AG04449 (cell line): ENCODE data around the gene ADORA1.

Source experiments
- CTCF ChIA-PET: fragments of 350-600 bp; formaldehyde crosslinking; extraction: SDS; loops from one replicate; lab custom pipeline; 2021; ENCODE audit warnings: antibody characterized with exemption; lab: Yijun Ruan, JAX
- POLR2A ChIA-PET: fragments of 400-600, 350-600 bp; formaldehyde crosslinking; extraction: SDS; loops from one replicate; lab custom pipeline; 2020; ENCODE audit warnings: antibody characterized with exemption, inconsistent platforms; lab: Yijun Ruan, JAX
- DNase-seq: peaks from one replicate; pipeline ENCODE4 v3.0.0-alpha.2; 2010; ENCODE audit warnings: low read depth, low spot score
- H3K4me3 ChIP-seq: 2 replicates; pipeline ENCODE4 v1.5.1; 2011; ENCODE audit warnings: low read depth, mild to moderate bottlenecking, control low read depth, low read length
- TF ChIP-seq, protein P1 (sequence below): IDR thresholded peaks from one replicate; pipeline ENCODE4 v1.5.1; 2011; ENCODE audit warnings: mild to moderate bottlenecking, moderate library complexity, low read length, control low read depth, inconsistent platforms; ENCODE audit not compliant: insufficient read depth; ENCODE audit errors: missing control alignments

ADORA1 gene

DNA sequence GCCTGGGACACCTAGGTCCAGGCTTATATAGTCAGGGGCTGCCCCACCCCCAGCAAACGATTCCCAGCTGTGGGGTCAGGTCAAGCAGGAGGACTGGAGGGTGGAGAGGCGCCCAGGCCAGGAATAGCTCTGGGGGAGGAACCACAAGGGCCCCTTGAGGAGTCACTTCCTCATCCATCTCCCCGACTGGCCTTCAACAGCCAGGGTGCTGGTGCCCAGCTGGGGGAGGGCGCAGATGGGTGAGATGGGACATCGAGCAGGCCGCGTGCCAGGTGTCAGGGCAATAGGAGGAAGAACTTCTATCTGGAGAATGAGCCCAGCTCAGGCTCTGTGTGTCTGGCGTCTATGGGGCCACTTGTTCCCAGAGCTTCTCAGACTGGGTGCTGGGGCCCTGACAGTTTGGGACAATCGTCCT lies 48.3 kb downstream of the ADORA1 start:
- TF ChIP-seq, protein P1, sequence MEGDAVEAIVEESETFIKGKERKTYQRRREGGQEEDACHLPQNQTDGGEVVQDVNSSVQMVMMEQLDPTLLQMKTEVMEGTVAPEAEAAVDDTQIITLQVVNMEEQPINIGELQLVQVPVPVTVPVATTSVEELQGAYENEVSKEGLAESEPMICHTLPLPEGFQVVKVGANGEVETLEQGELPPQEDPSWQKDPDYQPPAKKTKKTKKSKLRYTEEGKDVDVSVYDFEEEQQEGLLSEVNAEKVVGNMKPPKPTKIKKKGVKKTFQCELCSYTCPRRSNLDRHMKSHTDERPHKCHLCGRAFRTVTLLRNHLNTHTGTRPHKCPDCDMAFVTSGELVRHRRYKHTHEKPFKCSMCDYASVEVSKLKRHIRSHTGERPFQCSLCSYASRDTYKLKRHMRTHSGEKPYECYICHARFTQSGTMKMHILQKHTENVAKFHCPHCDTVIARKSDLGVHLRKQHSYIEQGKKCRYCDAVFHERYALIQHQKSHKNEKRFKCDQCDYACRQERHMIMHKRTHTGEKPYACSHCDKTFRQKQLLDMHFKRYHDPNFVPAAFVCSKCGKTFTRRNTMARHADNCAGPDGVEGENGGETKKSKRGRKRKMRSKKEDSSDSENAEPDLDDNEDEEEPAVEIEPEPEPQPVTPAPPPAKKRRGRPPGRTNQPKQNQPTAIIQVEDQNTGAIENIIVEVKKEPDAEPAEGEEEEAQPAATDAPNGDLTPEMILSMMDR: no peak
- POLR2A ChIA-PET: no interaction called here
- H3K4me3 ChIP-seq: no peak overlapping the region
- DNase-seq: no peak
- CTCF ChIA-PET: interaction anchor here (1.0 to 15.2 kb wide), 9 partner anchors 14 to 136 kb away, joined by 3 to 209 read pairs (median 23); no protein-coding TSS in a partner anchor

DNA sequence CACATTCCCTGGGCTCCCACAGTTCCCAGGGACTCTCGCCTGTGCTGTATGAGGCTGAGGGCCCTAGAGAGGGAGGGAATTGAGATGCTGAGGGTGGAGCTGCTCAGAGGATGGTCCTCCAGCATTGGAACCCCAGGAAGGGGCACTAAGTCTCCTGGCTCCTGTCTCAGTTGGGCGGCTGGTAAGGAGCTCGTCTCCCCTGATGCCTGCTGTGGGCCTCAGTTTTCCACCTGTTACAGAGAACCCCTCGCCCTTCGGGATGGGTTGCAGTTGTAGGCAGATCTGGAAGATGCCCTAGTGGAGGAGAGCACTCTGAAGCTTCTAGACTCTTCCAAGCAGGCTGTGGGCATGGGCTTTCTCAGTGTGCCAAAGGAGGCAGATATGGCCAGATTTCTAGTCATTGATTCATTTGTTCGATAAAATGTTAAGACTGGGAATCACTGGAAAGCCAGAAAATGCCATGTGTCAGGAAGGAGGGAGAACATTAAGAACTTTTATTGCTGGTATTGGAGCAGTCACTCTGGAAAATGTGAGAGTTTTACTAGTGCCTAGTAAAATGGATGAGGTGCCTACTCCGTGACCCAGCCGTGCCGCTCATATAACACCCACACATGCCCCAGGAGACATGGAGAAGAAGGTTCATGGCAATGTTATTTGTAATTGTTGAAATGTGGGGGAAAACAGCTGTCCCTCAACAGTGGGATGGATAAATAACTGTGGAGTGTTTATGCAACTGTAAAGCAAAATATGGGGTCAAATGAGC lies 48.9 kb downstream of the ADORA1 start:
- DNase-seq: no peak
- ChIA-PET CTCF (interaction anchor here (0.9 to 15.2 kb wide), 11 partner anchors 9 to 136 kb away, joined by 3 to 209 read pairs (median 5); no protein-coding TSS in a partner anchor), POLR2A (no interaction called here)
- TF ChIP-seq, protein P1: no peak
- H3K4me3 ChIP-seq: no peak overlapping the region

DNA sequence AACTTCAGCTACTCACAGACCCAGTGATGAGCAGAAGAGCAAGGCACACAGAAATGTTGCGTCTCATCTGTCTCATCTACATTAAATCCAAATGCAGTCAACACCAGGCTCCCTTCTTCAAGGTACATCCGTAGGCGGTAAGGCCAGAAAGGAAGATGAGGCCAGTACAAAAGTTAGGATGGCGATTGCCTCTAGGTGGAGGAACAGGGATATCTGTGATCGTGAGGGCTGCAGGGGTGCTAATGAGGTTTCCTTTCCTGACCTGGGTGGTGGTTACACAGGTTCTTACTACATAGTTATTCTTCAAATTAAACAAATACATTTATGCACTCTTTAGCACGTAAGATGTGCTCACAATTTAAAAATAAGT lies 49.5 kb downstream of the ADORA1 start:
- CTCF ChIA-PET: interaction anchor here (0.9 to 15.2 kb wide), 7 partner anchors 8 to 137 kb away, joined by 3 to 209 read pairs (median 4); no protein-coding TSS in a partner anchor
- POLR2A ChIA-PET: no interaction called here
- no peak overlapping the region for H3K4me3 ChIP-seq
- DNase-seq: no peak
- TF ChIP-seq, protein P1: no peak

DNA sequence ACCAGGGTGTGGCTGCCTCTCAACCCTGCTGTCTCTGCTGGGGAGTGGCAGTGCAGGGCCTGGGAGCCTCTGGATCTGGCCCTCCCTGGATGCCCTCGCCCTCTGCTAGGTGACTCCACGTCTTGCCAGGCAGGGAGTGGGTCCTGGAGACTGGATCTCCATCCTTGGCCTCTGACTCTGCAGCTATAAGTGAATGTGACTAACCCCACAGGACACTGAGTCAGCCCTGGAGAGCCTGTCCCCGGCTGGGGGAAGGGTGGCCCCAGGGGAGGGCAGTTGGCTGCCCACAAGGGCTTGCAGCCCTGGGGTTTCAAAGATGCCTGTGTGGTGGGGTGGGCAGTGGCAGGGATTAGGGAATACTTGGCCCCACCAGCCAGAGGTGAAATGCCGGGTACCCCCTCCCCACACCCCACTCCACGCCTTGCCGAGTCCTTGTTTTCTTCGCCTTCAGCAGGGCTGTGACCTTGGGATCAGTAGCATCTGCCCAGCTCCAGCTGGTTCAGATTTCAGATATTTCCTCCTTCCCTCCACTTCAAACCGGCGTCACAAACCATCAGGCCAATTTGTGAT lies 50.0 kb downstream of the ADORA1 start:
- CTCF ChIA-PET: interaction anchor here (1.2 to 15.2 kb wide), 4 partner anchors 8 to 137 kb away, joined by 3 to 209 read pairs (median 14); no protein-coding TSS in a partner anchor
- POLR2A ChIA-PET: interaction anchor here (0.6 kb wide), 1 partner anchor 599 kb away, joined by 3 read pairs; no protein-coding TSS in a partner anchor
- H3K4me3 ChIP-seq: no peak overlapping the region
- TF ChIP-seq, protein P1: no peak
- DNase-seq: no peak

DNA sequence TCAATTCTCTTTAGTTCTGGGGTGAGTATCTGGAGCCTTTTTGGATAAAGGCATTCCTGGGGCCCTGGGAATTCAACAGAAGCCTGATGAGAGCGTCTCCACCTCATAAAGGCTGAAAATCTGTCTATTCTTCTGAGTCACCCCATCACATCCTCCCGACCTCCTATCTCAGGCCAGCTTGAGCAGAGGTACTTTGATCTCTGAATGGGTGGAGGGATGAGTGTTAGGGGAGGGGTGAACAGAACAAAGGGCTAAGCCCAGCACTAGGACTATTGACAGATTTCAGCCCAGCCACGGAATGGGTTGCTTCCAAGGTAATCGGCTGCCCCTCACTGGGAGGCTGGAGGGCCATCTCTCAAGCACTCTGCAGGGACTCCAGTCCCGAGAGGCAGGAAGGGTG lies 50.6 kb downstream of the ADORA1 start:
- ChIA-PET POLR2A (interaction anchor here (0.6 kb wide), 1 partner anchor 599 kb away, joined by 3 read pairs; no protein-coding TSS in a partner anchor), CTCF (interaction anchor here (0.9 to 15.2 kb wide), 5 partner anchors 7 to 138 kb away, joined by 4 to 209 read pairs (median 23); no protein-coding TSS in a partner anchor)
- DNase-seq: no peak
- no peak overlapping the region for H3K4me3 ChIP-seq
- TF ChIP-seq, protein P1: no peak
